ENCODE results near the gene COL5A2.

GRCh38 chr2:189109921-189110397, 69.6 kb downstream of the COL5A2 start:
- TF ChIP-seq CTCF (conservative IDR thresholded peaks at IDR 0.05) = no peak
- TF ChIP-seq ZFX (IDR thresholded peaks at IDR 0.05) = no peak
